ENCODE measurements around the gene OGA.

- TF ChIP-seq ESRRG (CRISPR knock-in tag; IDR thresholded peaks at IDR 0.05), result no peak
- TF ChIP-seq PATZ1 (CRISPR knock-in tag; IDR thresholded peaks at IDR 0.05; ENCODE audit: borderline replicate concordance), result no peak
- TF ChIP-seq, protein P1, sequence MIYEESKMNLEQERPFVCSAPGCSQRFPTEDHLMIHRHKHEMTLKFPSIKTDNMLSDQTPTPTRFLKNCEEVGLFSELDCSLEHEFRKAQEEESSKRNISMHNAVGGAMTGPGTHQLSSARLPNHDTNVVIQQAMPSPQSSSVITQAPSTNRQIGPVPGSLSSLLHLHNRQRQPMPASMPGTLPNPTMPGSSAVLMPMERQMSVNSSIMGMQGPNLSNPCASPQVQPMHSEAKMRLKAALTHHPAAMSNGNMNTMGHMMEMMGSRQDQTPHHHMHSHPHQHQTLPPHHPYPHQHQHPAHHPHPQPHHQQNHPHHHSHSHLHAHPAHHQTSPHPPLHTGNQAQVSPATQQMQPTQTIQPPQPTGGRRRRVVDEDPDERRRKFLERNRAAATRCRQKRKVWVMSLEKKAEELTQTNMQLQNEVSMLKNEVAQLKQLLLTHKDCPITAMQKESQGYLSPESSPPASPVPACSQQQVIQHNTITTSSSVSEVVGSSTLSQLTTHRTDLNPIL (CRISPR knock-in tag; IDR thresholded peaks at IDR 0.05; ENCODE audit: low read depth), result no peak
- no peak for TF ChIP-seq ZFP30 (CRISPR knock-in tag; IDR thresholded peaks at IDR 0.05)
- TF ChIP-seq PPARA (CRISPR knock-in tag; IDR thresholded peaks at IDR 0.05; ENCODE audit: borderline replicate concordance), result no peak
- no peak for TF ChIP-seq ZFP3 (CRISPR knock-in tag; IDR thresholded peaks at IDR 0.05)
- no peak for TF ChIP-seq CSDC2 (CRISPR knock-in tag; IDR thresholded peaks at IDR 0.05)
- TF ChIP-seq, protein P2, sequence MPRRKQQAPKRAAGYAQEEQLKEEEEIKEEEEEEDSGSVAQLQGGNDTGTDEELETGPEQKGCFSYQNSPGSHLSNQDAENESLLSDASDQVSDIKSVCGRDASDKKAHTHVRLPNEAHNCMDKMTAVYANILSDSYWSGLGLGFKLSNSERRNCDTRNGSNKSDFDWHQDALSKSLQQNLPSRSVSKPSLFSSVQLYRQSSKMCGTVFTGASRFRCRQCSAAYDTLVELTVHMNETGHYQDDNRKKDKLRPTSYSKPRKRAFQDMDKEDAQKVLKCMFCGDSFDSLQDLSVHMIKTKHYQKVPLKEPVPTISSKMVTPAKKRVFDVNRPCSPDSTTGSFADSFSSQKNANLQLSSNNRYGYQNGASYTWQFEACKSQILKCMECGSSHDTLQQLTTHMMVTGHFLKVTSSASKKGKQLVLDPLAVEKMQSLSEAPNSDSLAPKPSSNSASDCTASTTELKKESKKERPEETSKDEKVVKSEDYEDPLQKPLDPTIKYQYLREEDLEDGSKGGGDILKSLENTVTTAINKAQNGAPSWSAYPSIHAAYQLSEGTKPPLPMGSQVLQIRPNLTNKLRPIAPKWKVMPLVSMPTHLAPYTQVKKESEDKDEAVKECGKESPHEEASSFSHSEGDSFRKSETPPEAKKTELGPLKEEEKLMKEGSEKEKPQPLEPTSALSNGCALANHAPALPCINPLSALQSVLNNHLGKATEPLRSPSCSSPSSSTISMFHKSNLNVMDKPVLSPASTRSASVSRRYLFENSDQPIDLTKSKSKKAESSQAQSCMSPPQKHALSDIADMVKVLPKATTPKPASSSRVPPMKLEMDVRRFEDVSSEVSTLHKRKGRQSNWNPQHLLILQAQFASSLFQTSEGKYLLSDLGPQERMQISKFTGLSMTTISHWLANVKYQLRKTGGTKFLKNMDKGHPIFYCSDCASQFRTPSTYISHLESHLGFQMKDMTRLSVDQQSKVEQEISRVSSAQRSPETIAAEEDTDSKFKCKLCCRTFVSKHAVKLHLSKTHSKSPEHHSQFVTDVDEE (CRISPR knock-in tag; IDR thresholded peaks at IDR 0.05), result no peak
- TF ChIP-seq RARB (CRISPR knock-in tag; IDR thresholded peaks at IDR 0.05), result no peak
- no peak for TF ChIP-seq OSR1 (CRISPR knock-in tag; IDR thresholded peaks at IDR 0.05)
- TF ChIP-seq BACH2 (CRISPR knock-in tag; IDR thresholded peaks at IDR 0.05; ENCODE audit: borderline replicate concordance), result no peak
- no peak for TF ChIP-seq ZNF565 (CRISPR knock-in tag; conservative IDR thresholded peaks at IDR 0.05; ENCODE audit: low read depth)
Observed at GRCh38 chr10:101816376-101816775, 1.9 kb downstream of the OGA start.
